AG04450 (cell line): ENCODE results near the gene VASP. TPM values are rescaled to one million over a fixed set of nuclear protein-coding genes. Genes with fewer than 3 reads are reported as not detected.

ENCODE experiments used
- CTCF ChIA-PET: fragments of 300-600, 350-600 bp; formaldehyde crosslinking; extraction: SDS; loops from one replicate; lab custom pipeline; 2022; ENCODE audit warnings: antibody characterized with exemption, inconsistent platforms; lab: Charles Lee
- POLR2A ChIA-PET: fragments of 350-600 bp; formaldehyde crosslinking; extraction: SDS; loops from one replicate; lab custom pipeline; 2021; ENCODE audit warnings: antibody characterized with exemption, inconsistent platforms; lab: Yijun Ruan, JAX
- DNase-seq: peaks from one replicate; pipeline ENCODE4 v3.0.0-alpha.2; 2011; ENCODE audit warnings: low read depth, low spot score
- H3K27ac ChIP-seq: one replicate; pipeline ENCODE4 v1.5.1; 2012; ENCODE audit warnings: low read depth, low read length, control low read depth
- H3K27me3 ChIP-seq: one replicate; pipeline ENCODE4 v1.6.0; 2012; ENCODE audit warnings: low read length; ENCODE audit not compliant: control insufficient read depth, insufficient read depth
- H3K4me3 ChIP-seq: 2 replicates; pipeline ENCODE4 v1.5.1; 2011; ENCODE audit warnings: mild to moderate bottlenecking, low read depth, low read length, control low read depth
- H3K9me3 ChIP-seq: 2 replicates; pipeline ENCODE4 v1.5.1; 2012; ENCODE audit warnings: low read length; ENCODE audit not compliant: control insufficient read depth, insufficient read depth
- polyA plus RNA-seq: library from polyadenylated mRNA; depleted of rRNA; stranded (reverse); fragments of >200 nt; gene quantifications from 2 replicates; pipeline ENCODE4 v1.2.3, GENCODE V29; 2011
- TF ChIP-seq, protein P1 (sequence below): IDR thresholded peaks from 2 replicates; pipeline ENCODE4 v1.5.1; 2011; ENCODE audit warnings: low read depth, low read length, control low read depth, inconsistent platforms

Gene VASP
- polyA plus RNA-seq, 1 experiment, result 49.6 TPM

DNA sequence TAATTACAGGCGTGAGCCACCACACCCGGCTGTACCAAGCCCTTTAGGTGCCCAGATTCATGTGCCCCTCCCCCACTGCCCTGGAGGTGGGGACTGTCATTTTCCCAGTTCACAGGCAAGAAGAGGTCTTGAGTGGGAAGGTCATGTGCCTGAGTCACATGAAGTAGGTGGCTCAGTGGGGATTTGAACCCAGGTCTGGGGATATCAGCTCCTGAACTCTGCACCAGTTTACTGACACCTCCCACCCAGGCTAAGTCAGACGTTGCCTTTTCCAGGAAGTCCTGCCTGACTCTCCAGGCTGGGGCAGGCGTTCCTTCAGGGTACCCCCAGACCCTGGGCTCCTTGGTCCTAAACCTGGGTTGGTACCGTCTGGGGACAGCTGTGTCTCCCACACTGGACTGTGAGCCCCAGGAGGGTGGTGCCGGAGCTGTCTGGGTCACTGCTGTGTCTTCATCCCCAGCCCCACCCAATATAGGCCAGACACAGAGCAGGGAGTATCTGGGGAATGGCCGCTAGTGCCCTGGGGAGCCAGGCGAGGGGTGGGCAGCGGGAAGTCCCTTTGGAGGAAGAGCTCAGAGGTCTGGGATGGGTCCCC lies 8.6 kb downstream of the VASP start:
- TF ChIP-seq, protein P1, sequence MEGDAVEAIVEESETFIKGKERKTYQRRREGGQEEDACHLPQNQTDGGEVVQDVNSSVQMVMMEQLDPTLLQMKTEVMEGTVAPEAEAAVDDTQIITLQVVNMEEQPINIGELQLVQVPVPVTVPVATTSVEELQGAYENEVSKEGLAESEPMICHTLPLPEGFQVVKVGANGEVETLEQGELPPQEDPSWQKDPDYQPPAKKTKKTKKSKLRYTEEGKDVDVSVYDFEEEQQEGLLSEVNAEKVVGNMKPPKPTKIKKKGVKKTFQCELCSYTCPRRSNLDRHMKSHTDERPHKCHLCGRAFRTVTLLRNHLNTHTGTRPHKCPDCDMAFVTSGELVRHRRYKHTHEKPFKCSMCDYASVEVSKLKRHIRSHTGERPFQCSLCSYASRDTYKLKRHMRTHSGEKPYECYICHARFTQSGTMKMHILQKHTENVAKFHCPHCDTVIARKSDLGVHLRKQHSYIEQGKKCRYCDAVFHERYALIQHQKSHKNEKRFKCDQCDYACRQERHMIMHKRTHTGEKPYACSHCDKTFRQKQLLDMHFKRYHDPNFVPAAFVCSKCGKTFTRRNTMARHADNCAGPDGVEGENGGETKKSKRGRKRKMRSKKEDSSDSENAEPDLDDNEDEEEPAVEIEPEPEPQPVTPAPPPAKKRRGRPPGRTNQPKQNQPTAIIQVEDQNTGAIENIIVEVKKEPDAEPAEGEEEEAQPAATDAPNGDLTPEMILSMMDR, result no peak
- no peak overlapping the region for H3K27ac ChIP-seq
- H3K9me3 ChIP-seq, result no peaks in the 10 kb centered on the region
- H3K27me3 ChIP-seq, result no peaks in the 10 kb centered on the region
- no peak for DNase-seq
- CTCF ChIA-PET, result interaction anchor here (0.8 to 1.7 kb wide), 3 partner anchors 31 to 178 kb away, joined by 4 to 5 read pairs (median 4); no protein-coding TSS in a partner anchor
- no peak overlapping the region for H3K4me3 ChIP-seq
- POLR2A ChIA-PET, result interaction anchor here (0.6 kb wide), 1 partner anchor 127 kb away, joined by 4 read pairs; no protein-coding TSS in a partner anchor

DNA sequence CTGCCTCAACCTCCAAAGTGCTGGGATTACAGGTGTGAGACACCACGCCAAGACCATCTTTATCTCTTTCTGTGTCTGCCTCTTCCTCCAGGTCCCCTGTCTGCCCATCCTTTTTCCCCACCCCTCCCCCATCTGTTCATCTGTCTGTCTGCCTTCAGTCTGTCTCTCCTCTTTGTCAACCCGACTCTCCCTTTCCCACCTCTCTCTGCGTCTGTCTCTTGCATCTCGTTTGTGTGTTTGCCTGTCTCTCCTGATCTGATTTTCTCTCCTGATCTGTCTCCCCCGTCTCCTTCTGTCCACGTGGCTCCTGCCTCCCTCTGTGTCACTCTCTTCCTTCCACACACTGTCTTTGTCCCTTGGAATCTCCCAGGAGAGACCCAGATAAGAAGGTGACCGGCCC lies 10.0 kb downstream of the VASP start:
- H3K27me3 ChIP-seq, result no peaks in the 10 kb centered on the region
- no peak overlapping the region for H3K27ac ChIP-seq
- CTCF ChIA-PET, result no interaction called here
- no peak for DNase-seq
- POLR2A ChIA-PET, result interaction anchor here (0.6 kb wide), 1 partner anchor 14 kb away, joined by 10 read pairs; no protein-coding TSS in a partner anchor
- no peaks in the 10 kb centered on the region for H3K9me3 ChIP-seq
- H3K4me3 ChIP-seq, result no peak overlapping the region
- TF ChIP-seq, protein P1, result no peak

DNA sequence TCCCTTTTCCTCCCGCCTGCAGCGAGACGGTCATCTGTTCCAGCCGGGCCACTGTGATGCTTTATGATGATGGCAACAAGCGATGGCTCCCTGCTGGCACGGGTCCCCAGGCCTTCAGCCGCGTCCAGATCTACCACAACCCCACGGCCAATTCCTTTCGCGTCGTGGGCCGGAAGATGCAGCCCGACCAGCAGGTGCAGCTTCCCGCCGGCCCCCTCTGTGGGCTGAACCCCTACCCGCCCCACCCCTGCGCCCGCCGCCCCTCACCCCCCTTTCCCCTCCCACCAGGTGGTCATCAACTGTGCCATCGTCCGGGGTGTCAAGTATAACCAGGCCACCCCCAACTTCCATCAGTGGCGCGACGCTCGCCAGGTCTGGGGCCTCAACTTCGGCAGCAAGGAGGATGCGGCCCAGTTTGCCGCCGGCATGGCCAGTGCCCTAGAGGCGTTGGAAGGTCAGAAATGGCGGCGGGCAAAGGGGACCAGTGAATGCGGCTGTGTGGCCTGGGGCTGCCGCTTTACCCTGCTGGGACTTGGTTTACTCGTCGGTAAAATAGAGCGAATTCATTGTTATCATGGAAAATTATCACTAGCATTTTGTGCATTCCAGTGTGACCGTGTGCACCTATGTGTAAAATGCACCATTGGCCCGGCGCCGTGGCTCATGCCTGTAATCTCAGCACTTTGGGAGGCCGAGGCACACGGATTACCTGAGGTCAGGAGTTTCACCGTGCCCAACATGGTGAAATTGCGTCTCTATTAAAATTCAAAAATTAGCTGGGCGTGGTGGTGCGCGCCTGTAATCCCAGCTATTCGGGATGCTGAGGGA lies 10.6 kb downstream of the VASP start:
- Histone ChIP-seq H3K27ac (peak overlapping the region; percentile 21), H3K27me3 (no peaks in the 10 kb centered on the region), H3K4me3 (no peak overlapping the region), H3K9me3 (no peaks in the 10 kb centered on the region)
- CTCF ChIA-PET, result no interaction called here
- POLR2A ChIA-PET, result no interaction called here
- TF ChIP-seq, protein P1, result no peak
- DNase-seq, result no peak

DNA sequence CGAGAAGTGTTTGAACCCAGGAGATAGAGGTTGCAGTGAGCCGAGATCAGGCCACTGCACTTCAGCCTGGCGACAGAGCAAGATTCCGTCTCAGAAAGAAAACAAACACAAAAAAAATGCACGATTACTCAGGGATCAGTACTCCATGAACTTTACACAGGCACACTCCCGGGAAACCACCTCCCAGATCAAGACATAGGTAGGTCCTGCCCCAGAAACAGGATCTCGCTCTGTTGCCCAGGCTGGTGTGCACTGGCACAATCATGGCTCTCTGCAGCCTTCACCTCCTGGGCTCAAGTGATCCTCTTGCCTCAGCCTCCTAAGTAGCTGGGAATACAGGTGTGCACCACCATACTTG lies 11.2 kb downstream of the VASP start:
- CTCF ChIA-PET, result no interaction called here
- Histone ChIP-seq H3K27ac (no peak overlapping the region), H3K4me3 (no peak overlapping the region), H3K27me3 (no peaks in the 10 kb centered on the region), H3K9me3 (no peaks in the 10 kb centered on the region)
- POLR2A ChIA-PET, result no interaction called here
- DNase-seq, result no peak
- TF ChIP-seq, protein P1, result no peak
